ENCODE measurements around the gene ZC3H13. TPM values are rescaled to one million over a fixed set of nuclear protein-coding genes. Genes with fewer than 3 reads are reported as not detected.

Gene ZC3H13
- total and polyA plus RNA-seq, 10 of the 15 experiments (the other 5 are each of a cell fraction or from before 2014, with no cell fraction given) = 10.0 to 55.9 (median 25.4) TPM

GRCh38 chr13:46039411-46040182 is 12.9 kb downstream of the ZC3H13 start:
- no peak overlapping the region for H3K27ac ChIP-seq (ENCODE audit: control insufficient read depth, insufficient read depth)
- H3K9ac ChIP-seq (ENCODE audit: control insufficient read depth, insufficient read depth, low read length) = no peak overlapping the region
- no peak for DNase-seq (ENCODE audit: low read depth, low spot score)
- H3K79me2 ChIP-seq (ENCODE audit: control insufficient read depth, insufficient read depth, low read length) = peaks cover 13% of the 10 kb centered on the region
- H3K9me3 ChIP-seq (replicated peaks; ENCODE audit: control insufficient read depth, insufficient read depth, low read length) = no peaks in the 10 kb centered on the region
- H3K27me3 ChIP-seq (replicated peaks in 1 of 2; ENCODE audit: control insufficient read depth in 2 of 2, insufficient read depth in 2 of 2, low read length in 1 of 2) = no peaks in the 10 kb centered on the region
- WGBS (ENCODE audit: insufficient coverage, insufficient replicate concordance, low lambda C conversion rate, missing lambda C conversion rate) = 97% methylated on average over 6 of the region's 6 CpGs
- H2AFZ ChIP-seq (ENCODE audit: control insufficient read depth, low read depth, low read length) = no peak overlapping the region
- POLR2A ChIA-PET = interaction anchor here (0.6 to 1.8 kb wide), 2 partner anchors 13 to 86 kb away, joined by 3 to 4 read pairs; partner anchors contain the start of gene ZC3H13
- BruUV-seq (replicated peaks) = no TSS peak
- CTCF ChIA-PET = interaction anchor here (1.2 to 1.3 kb wide), 2 partner anchors 11 to 121 kb away, joined by 3 to 4 read pairs; no protein-coding TSS in a partner anchor
- in situ Hi-C loops (cut with MboI) (no loop called here), intact Hi-C loops (cut with micrococcal nuclease; ENCODE audit: unreplicated experiment) (no loop called here)
- SMC1A ChIA-PET (ENCODE audit: uncharacterized antibody, unreplicated experiment) = interaction anchor here (1.1 to 1.6 kb wide), 3 partner anchors 9 to 138 kb away, joined by 3 to 6 read pairs (median 5); no protein-coding TSS in a partner anchor
- TF ChIP-seq TARDBP (IDR thresholded peaks at IDR 0.05; ENCODE audit: borderline replicate concordance) (no peak), PRDM15 (CRISPR knock-in tag; IDR thresholded peaks at IDR 0.05) (no peak), ELK1 (IDR thresholded peaks at IDR 0.05; ENCODE audit: low read depth, low read length) (no peak), CBX5 (IDR thresholded peaks at IDR 0.05; ENCODE audit: low read depth) (no peak), ZZZ3 (IDR thresholded peaks at IDR 0.05; ENCODE audit: control insufficient read depth, insufficient read length, low read depth) (no peak), CUX1 (IDR thresholded peaks at IDR 0.05; ENCODE audit: insufficient replicate concordance, low read depth, low read length) (no peak), SP1 (IDR thresholded peaks at IDR 0.05; ENCODE audit: low read depth, low read length) (no peak), ZNF274 (IDR thresholded peaks at IDR 0.05; ENCODE audit: insufficient read depth, insufficient read length) (no peak), BCL3 (IDR thresholded peaks at IDR 0.05; ENCODE audit: borderline replicate concordance, insufficient read depth, low read depth, low read length, poor library complexity, severe bottlenecking) (no peak)
- H3K4me3 ChIP-seq = no peak overlapping the region
- peaks cover 2 to 6% of the 10 kb centered on the region in 2 experiments; a peak in 3 of 4 replicates for H3K36me3 ChIP-seq (ENCODE audit: control insufficient read depth in 2 of 2, insufficient read depth in 2 of 2, low read length in 1 of 2)
- ATAC-seq = no peak
- no peaks in the 10 kb centered on the region for H3K4me1 ChIP-seq (ENCODE audit: control insufficient read depth, insufficient read depth, low read length)
- RAD21 ChIA-PET (ENCODE audit: unreplicated experiment) = interaction anchor here (0.6 kb wide), 1 partner anchor 40 kb away, joined by 5 read pairs; no protein-coding TSS in a partner anchor
- no peak for FAIRE-seq
- no peak overlapping the region for H3K4me2 ChIP-seq (ENCODE audit: control insufficient read depth, insufficient read depth)
- H4K20me1 ChIP-seq (ENCODE audit: control insufficient read depth, insufficient read depth) = no peaks in the 10 kb centered on the region
